C4-2B (cell line): ENCODE measurements around the gene SPDYE18.
"Not testable (repeated sequence)": the region's sequence is repeated elsewhere in the genome, so short reads cannot be mapped to it uniquely, and the experiment has no call there.

Source experiments
- ZFX ChIP-seq: fragments of 450-650 bp; IDR thresholded peaks from 2 replicates; pipeline ENCODE4 v1.6.1; 2017
- TF ChIP-seq, protein P1 (sequence below): fragments of 450-650 bp; conservative IDR thresholded peaks from 2 replicates; pipeline ENCODE4 v1.5.1; 2017; ENCODE audit warnings: mild to moderate bottlenecking

DNA sequence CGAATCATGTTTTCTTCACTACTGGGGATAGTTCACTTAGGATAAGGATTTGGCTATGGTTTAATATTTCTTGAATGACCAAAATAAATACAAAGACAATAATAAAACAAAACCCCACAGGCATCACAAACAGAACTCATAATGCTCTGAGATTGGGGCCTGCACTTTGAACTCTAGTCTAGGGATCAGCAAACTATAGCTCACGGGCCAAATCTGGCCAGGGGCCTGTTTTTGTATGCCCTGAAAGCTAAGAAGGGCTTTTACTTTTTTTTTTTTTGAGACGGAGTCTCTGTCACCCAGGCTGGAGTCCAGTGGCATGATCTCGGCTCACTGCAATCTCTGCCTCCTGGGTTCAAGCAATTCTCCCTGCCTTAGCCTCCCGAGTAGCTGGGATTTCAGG, 14.7 kb upstream of the SPDYE18 start:
- TF ChIP-seq, protein P1, sequence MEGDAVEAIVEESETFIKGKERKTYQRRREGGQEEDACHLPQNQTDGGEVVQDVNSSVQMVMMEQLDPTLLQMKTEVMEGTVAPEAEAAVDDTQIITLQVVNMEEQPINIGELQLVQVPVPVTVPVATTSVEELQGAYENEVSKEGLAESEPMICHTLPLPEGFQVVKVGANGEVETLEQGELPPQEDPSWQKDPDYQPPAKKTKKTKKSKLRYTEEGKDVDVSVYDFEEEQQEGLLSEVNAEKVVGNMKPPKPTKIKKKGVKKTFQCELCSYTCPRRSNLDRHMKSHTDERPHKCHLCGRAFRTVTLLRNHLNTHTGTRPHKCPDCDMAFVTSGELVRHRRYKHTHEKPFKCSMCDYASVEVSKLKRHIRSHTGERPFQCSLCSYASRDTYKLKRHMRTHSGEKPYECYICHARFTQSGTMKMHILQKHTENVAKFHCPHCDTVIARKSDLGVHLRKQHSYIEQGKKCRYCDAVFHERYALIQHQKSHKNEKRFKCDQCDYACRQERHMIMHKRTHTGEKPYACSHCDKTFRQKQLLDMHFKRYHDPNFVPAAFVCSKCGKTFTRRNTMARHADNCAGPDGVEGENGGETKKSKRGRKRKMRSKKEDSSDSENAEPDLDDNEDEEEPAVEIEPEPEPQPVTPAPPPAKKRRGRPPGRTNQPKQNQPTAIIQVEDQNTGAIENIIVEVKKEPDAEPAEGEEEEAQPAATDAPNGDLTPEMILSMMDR = not testable (repeated sequence)
- not testable (repeated sequence) for TF ChIP-seq ZFX
